Spinal cord (tissue), 10 donors: Measurements from ENCODE around the gene CLTB. TPM values are rescaled to one million over a fixed set of nuclear protein-coding genes. Genes with fewer than 3 reads are reported as not detected.
A peak's percentile ranks its signal among the peaks of the same experiment; 100 is the strongest.

Experiments
- DNase-seq, 6 donors: peaks; one replicate each; pipeline versions ENCODE4 v3.0.0 to v3.0.0-alpha.2; 2013 to 2015; ENCODE audit warnings: low spot score in 6 of 6, low read depth in 4 of 6
- H3K27ac ChIP-seq: one replicate; pipeline ENCODE4 v1.5.1; 2013; ENCODE audit warnings: low read depth, low read length, control low read depth
- H3K27me3 ChIP-seq: one replicate; pipeline ENCODE4 v1.6.1; 2013; ENCODE audit warnings: low read length; ENCODE audit not compliant: control insufficient read depth, insufficient read depth
- H3K36me3 ChIP-seq: one replicate; pipeline ENCODE4 v1.6.1; 2013; ENCODE audit warnings: low read length; ENCODE audit not compliant: control insufficient read depth, insufficient read depth
- H3K4me1 ChIP-seq: one replicate; pipeline ENCODE4 v1.6.1; 2013; ENCODE audit warnings: low read length; ENCODE audit not compliant: control insufficient read depth, insufficient read depth
- H3K4me3 ChIP-seq: one replicate; pipeline ENCODE4 v1.5.1; 2013; ENCODE audit warnings: low read depth, low read length, control low read depth
- H3K9me3 ChIP-seq: one replicate; pipeline ENCODE4 v1.6.1; 2013; ENCODE audit warnings: low read length; ENCODE audit not compliant: control insufficient read depth, insufficient read depth
- WGBS: methylation state at CpG from one replicate; pipeline ENCODE4 v1.1.5; 2013; ENCODE audit warnings: missing lambda C conversion rate; ENCODE audit not compliant: insufficient coverage; 5-methylcytosine and 5-hydroxymethylcytosine counted together
- polyA plus RNA-seq, 2 donors: library from polyadenylated mRNA; unstranded; fragments of 120-200 nt; gene quantifications; one replicate each; pipeline ENCODE4 v1.2.1, GENCODE V29; 2013; ENCODE audit not compliant: insufficient read length in 2 of 2
- total RNA-seq, 2 donors: library from RNA; depleted of rRNA in 1 of 2; stranded (reverse); fragments of 120-200 nt in 1 of 2; fragments of >200 nt in 1 of 2; gene quantifications; one replicate each; pipeline versions ENCODE4 v1.2.3 to v1.2.4, GENCODE V29; 2013 to 2014
- donor health status: healthy.

Gene CLTB
- total and polyA plus RNA-seq, 4 donors, result 70.8 to 191 (median 160) TPM

- Histone ChIP-seq H3K9me3 (no peaks in the 10 kb centered on the region), H3K27ac (no peak overlapping the region), H3K27me3 (no peaks in the 10 kb centered on the region), H3K4me3 (no peak overlapping the region), H3K36me3 (peaks cover 72% of the 10 kb centered on the region), H3K4me1 (no peaks in the 10 kb centered on the region)
- no peak for DNase-seq
- WGBS, result 97% methylated on average over 4 of the region's 6 CpGs
Observed at GRCh38 chr5:176407456-176408251, 8.7 kb downstream of the CLTB start.

GRCh38 chr5:176406436-176407052 is 9.8 kb downstream of the CLTB start:
- H3K9me3 ChIP-seq, result no peaks in the 10 kb centered on the region
- H3K27me3 ChIP-seq, result no peaks in the 10 kb centered on the region
- H3K4me3 ChIP-seq, result no peak overlapping the region
- 91% methylated on average over 8 of the region's 9 CpGs for WGBS
- DNase-seq, result no peak
- H3K27ac ChIP-seq, result no peak overlapping the region
- H3K4me1 ChIP-seq, result no peaks in the 10 kb centered on the region
- peaks cover 76% of the 10 kb centered on the region for H3K36me3 ChIP-seq

GRCh38 chr5:176405656-176406435 is 10.5 kb downstream of the CLTB start:
- no peak for DNase-seq
- Histone ChIP-seq H3K27ac (no peak overlapping the region), H3K4me1 (no peaks in the 10 kb centered on the region), H3K4me3 (no peak overlapping the region), H3K36me3 (peaks cover 76% of the 10 kb centered on the region), H3K9me3 (no peaks in the 10 kb centered on the region), H3K27me3 (no peaks in the 10 kb centered on the region)
- WGBS, result 80% methylated on average over 15 of the region's 20 CpGs

- Histone ChIP-seq H3K9me3 (no peaks in the 10 kb centered on the region), H3K27me3 (no peaks in the 10 kb centered on the region), H3K4me3 (no peak overlapping the region), H3K4me1 (no peaks in the 10 kb centered on the region), H3K36me3 (peaks cover 68% of the 10 kb centered on the region), H3K27ac (no peak overlapping the region)
- 85% methylated on average over 16 of the region's 22 CpGs for WGBS
- DNase-seq, result no peak
Observed at GRCh38 chr5:176401281-176402205, 14.8 kb downstream of the CLTB start.

- H3K4me3 ChIP-seq, result no peak overlapping the region
- peaks cover 68% of the 10 kb centered on the region for H3K36me3 ChIP-seq
- WGBS, result 86% methylated on average over 17 of the region's 17 CpGs
- H3K27me3 ChIP-seq, result no peaks in the 10 kb centered on the region
- H3K4me1 ChIP-seq, result no peaks in the 10 kb centered on the region
- no peak for DNase-seq
- no peaks in the 10 kb centered on the region for H3K9me3 ChIP-seq
- no peak overlapping the region for H3K27ac ChIP-seq
Observed at GRCh38 chr5:176400382-176401156, 15.8 kb downstream of the CLTB start.

- no peaks in the 10 kb centered on the region for H3K4me1 ChIP-seq
- WGBS, result 85% methylated on average over 16 of the region's 18 CpGs
- no peak overlapping the region for H3K27ac ChIP-seq
- no peaks in the 10 kb centered on the region for H3K27me3 ChIP-seq
- H3K36me3 ChIP-seq, result peaks cover 73% of the 10 kb centered on the region
- no peak overlapping the region for H3K4me3 ChIP-seq
- no peak for DNase-seq
- H3K9me3 ChIP-seq, result no peaks in the 10 kb centered on the region
Observed at GRCh38 chr5:176397736-176398420, 18.5 kb downstream of the CLTB start.

- 63% methylated on average over 6 of the region's 6 CpGs for whole genome bisulfite sequencing
- peak overlapping the region; percentile 67 for H3K27ac ChIP-seq
- H3K27me3 ChIP-seq, result no peaks in the 10 kb centered on the region
Observed at GRCh38 chr5:176396330-176396729, 20.0 kb downstream of the CLTB start.

GRCh38 chr5:176394881-176395675 is 21.3 kb downstream of the CLTB start:
- WGBS, result 90% methylated on average over 5 of the region's 11 CpGs
- Histone ChIP-seq H3K36me3 (peaks cover 81% of the 10 kb centered on the region), H3K4me1 (peaks cover under 1% of the 10 kb centered on the region), H3K4me3 (no peak overlapping the region), H3K27me3 (no peaks in the 10 kb centered on the region), H3K9me3 (no peaks in the 10 kb centered on the region), H3K27ac (no peak overlapping the region)
- no peak for DNase-seq

More at GRCh38 chr5:176396330-176396729, 20.0 kb downstream of the CLTB start:
- H3K36me3 ChIP-seq, result peaks cover 81% of the 10 kb centered on the region
- H3K4me1 ChIP-seq, result no peaks in the 10 kb centered on the region
- DNase-seq, result peak in 2 of 6 donors; percentile 14 to 59
- H3K4me3 ChIP-seq, result no peak overlapping the region
- H3K9me3 ChIP-seq, result no peaks in the 10 kb centered on the region
